GM13977 (cell line): ENCODE data around the gene DNMT3A.

Source experiments
- DNase-seq: peaks from one replicate; pipeline ENCODE4 v3.0.0; 2012; ENCODE audit warnings: low spot score
- in situ Hi-C: fragments of 300-500 bp; cut with MboI; formaldehyde crosslinking; loops from one replicate; pipeline ENCODE4 v1.12.0; 2022; ENCODE audit warnings: low sequenced_read_pairs, low pct_unique_long_range_greater_than_20kb, mixed read lengths, inconsistent platforms; ENCODE audit not compliant: unreplicated experiment
- TF ChIP-seq, protein P1 (sequence below): IDR thresholded peaks from 2 replicates; pipeline ENCODE4 v1.5.1; 2012; ENCODE audit warnings: mild to moderate bottlenecking, control low read depth; ENCODE audit not compliant: insufficient read depth; ENCODE audit errors: extremely low read depth, missing control alignments

The DNMT3A gene

DNA sequence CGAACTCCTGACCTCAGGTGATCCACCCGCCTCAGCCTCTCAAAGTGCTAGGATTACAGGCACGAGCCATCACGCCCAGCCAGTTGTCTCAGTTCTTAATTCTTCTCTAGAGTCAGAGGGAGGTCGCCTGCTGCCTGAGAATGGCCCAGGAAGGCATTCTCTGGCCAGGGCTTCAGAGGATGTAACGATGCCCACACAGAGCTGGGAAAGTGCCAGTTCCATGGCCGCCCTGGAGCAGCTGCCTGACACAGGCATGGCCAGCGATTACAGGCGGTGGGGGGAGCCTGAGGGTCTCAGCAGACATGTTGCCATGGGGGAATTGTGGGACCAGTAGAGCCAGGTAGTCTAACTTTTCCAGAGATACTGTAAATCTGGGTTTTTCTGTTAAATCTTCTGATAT is 25.6 kb upstream of the DNMT3A start:
- in situ Hi-C loops, result no loop called here
- TF ChIP-seq, protein P1, sequence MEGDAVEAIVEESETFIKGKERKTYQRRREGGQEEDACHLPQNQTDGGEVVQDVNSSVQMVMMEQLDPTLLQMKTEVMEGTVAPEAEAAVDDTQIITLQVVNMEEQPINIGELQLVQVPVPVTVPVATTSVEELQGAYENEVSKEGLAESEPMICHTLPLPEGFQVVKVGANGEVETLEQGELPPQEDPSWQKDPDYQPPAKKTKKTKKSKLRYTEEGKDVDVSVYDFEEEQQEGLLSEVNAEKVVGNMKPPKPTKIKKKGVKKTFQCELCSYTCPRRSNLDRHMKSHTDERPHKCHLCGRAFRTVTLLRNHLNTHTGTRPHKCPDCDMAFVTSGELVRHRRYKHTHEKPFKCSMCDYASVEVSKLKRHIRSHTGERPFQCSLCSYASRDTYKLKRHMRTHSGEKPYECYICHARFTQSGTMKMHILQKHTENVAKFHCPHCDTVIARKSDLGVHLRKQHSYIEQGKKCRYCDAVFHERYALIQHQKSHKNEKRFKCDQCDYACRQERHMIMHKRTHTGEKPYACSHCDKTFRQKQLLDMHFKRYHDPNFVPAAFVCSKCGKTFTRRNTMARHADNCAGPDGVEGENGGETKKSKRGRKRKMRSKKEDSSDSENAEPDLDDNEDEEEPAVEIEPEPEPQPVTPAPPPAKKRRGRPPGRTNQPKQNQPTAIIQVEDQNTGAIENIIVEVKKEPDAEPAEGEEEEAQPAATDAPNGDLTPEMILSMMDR, result no peak
- no peak for DNase-seq

DNA sequence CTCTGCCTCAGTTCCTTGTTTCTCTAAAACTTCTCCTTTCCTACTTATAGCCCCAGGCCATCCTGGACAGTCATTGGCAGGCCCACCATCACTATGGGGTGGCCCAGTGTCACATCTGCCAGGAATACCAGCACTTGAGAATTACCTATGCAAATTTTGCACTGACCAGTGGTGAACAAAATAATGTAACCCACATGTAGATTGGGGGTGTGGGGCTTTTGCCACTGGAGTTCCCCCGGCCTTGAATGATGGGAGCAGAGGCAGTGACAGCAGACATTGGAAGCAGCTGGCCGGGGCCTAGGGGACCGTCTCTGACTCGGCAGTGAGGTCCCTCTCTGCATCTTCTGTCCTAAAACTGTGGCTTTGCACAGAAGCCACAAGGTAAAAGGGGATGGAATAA is 24.9 kb upstream of the DNMT3A start:
- DNase-seq, result peak; percentile 56
- TF ChIP-seq, protein P1, result no peak
- in situ Hi-C loops, result no loop called here

DNA sequence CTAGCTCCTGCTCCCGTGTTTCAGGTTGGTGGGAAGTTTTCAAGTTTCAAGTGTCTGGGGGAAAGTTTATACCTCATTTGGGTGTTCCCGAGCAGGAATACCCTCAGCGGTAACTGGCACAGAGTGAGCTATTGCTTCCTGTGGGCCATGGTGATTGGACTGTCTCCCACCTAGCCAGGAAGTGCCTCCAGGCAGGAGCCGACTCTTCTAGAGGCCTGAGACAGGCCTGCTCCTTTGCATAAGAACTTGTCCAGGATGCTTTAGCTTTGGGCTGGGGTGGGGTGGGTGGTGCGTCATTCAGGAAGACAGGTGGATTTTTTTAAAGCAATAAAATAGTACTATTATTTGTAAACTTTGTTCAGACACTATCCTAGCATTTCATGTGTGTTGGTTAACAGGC is 23.5 kb upstream of the DNMT3A start:
- TF ChIP-seq, protein P1, result no peak
- no peak for DNase-seq
- in situ Hi-C loops, result no loop called here

DNA sequence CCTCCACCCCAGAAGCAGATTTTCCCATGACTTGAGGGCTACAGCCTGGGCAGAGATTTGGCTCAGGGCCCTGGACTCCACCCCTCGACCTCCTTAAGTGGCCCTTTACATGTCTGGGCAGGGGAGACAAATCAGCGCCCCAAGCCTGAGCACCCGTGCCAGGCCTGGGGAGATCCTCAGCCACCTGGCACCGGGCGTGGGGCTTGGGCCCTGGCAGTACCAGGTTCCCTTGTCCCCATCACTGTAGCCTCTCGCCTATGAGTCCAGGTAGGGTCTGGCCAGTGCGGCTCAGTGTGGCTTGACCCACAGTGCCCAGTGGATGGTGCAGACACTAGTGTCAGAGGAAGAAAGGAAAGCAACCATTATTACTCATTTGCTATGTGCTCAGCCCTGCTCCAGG is 22.0 kb upstream of the DNMT3A start:
- TF ChIP-seq, protein P1, result no peak
- in situ Hi-C loops, result no loop called here
- no peak for DNase-seq

DNA sequence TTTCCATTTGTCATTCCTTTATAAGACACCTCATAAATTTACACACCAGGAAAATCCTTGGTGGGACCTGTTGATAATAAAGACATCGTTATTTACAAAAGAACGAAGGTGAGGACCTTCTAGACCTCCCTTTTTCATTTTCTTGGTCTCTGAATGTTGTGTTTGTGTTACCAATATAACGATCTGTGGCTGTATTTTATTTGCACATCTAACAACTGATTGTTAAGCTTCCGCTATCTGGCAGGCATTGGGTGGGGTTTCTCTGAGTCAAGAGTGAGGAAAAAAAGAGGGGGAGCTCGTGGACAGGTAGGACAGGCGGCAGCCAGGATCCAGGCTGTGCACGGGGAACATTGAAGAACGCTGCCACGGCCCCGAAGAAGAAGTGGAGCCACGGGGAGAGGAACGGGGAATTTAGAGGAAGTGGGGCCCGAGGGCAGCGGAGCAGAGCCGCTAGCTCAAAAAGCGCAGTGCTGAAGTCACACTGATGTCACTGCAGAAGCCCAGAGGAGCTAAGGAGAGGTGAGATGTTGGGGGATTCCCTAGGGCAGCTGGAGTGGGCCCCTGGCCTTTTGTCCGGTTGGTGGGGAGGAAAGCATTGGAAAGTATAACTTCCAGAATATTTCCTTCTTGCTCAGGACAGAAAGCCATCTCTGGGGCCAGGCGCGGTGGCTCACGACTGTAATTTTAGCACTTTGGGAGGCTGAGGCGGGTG is 20.9 kb upstream of the DNMT3A start:
- in situ Hi-C loops, result no loop called here
- TF ChIP-seq, protein P1, result no peak
- DNase-seq, result peak; percentile 88

DNA sequence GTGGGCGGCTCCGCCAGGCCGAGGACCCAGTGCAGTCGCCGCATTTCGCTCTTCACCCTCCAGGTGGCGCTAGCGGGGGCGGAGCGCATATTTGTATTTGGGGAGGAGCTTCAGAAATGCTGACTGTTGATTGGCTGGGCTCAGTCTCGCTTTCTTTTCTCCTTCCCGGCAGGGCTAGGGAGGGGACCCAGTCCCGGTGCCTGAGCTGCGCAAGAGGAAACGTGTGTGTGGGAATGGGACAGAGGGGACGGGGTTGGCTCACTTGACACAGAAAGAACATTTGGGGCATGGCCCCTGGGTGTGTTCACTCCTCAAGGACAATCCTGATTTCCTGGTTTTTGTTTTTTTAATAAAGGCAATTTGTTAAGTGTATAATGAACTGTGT is 20.3 kb upstream of the DNMT3A start:
- peak; percentile 91 for DNase-seq

More for the DNA sequence above, 20.3 kb upstream of the DNMT3A start:
- TF ChIP-seq, protein P1, result peak; percentile 90
- in situ Hi-C loops, result no loop called here
